GM21717 (cell line): Measurements from ENCODE around the gene SNAP47.
"Not testable (repeated sequence)": the region's sequence is repeated elsewhere in the genome, so short reads cannot be mapped to it uniquely, and the experiment has no call there.

Experiments
- ATAC-seq: cut with Tn5 transposase; IDR thresholded peaks from one replicate; pipeline ENCODE4 v1.9.1; 2021; ENCODE audit warnings: mild to moderate bottlenecking, moderate library complexity; ENCODE audit not compliant: unreplicated experiment

SNAP47 gene, protein sequence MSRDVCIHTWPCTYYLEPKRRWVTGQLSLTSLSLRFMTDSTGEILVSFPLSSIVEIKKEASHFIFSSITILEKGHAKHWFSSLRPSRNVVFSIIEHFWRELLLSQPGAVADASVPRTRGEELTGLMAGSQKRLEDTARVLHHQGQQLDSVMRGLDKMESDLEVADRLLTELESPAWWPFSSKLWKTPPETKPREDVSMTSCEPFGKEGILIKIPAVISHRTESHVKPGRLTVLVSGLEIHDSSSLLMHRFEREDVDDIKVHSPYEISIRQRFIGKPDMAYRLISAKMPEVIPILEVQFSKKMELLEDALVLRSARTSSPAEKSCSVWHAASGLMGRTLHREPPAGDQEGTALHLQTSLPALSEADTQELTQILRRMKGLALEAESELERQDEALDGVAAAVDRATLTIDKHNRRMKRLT

DNA sequence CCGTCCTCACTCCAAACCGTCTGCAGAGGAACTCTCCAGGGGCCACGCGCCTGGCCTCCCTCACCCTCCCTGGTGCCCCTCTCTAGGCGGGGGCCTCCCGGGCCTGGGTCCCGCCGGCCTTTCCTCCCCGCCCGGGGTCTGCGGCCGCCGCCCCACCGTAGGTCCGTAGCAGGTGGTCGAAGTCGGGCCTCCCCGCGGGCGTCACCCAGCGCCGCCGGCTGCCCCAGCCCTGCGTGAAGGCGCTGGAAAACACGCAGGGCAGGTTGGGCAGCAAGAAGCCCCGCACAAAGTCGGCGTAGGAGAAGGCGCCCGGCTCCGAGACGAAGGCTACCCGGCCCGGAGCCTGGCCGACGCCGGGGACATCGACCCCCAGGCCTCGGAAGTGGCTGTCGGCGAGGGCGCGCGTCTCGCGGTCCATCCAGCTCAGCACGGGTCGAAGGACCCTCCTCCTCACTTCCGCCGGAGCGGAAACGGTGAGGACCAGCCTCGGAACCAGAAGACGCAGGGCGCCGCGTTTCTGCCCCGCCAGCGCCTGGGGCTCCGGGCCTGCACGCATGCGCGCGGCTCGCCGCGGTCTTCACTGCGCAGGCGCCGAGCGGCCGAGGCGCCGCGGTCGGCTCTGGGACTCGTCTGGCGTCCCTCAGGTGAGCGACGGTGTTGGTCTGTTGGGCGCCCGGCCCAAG is at the start of gene SNAP47, which contains the start of gene JMJD4:
TSS of gene SNAP47 (plus strand) at position 580 of the 683 bp plus-strand sequence. CDS start 12,302 bp downstream, outside the sequence.
TSS of gene JMJD4 (minus strand) at position 447 of the 683 bp plus-strand sequence. CDS start at position 418, 29 bp downstream.
- ATAC-seq: peak; percentile 92

DNA sequence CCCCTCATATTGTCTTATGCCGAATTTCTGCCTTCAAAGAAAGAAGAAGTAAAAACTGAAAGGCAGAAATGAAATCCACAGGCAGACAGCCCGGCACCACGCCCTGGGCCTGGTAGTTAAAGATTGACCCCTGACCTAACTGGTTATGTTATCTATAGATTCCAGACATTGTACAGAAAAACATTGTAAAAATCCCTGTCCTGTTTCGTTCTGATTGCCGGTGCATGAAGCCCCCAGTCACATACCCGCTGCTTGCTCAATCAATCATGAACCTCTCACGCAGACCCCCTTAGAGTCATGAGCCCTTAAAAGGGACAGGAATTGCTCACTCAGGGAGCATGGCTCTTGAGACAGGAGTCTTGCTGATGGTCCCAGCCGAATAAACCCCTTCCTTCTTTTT is 49.4 kb upstream of the SNAP47 start:
- no peak for ATAC-seq

GRCh38 chr1:227697321-227697864 is 37.8 kb upstream of the SNAP47 start:
- ATAC-seq: no peak

DNA sequence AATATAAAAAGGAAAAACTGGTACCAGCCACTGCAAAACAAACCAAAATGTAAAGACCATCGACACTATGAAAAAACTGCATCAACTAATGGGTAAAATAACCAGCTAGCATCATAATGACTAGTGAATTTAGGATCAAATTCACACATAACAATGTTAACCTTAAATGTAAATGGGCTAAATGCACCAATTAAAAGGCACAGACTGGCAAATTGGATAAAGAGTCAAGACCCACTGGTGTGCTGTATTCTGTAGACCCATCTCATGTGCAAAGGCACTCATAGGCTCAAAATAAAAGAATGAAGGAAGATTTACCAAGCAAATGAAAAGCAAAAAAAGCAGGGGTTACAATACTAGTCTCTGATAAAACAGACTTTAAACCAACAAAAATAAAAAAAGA is 33.6 kb upstream of the SNAP47 start:
- not testable (repeated sequence) for ATAC-seq

DNA sequence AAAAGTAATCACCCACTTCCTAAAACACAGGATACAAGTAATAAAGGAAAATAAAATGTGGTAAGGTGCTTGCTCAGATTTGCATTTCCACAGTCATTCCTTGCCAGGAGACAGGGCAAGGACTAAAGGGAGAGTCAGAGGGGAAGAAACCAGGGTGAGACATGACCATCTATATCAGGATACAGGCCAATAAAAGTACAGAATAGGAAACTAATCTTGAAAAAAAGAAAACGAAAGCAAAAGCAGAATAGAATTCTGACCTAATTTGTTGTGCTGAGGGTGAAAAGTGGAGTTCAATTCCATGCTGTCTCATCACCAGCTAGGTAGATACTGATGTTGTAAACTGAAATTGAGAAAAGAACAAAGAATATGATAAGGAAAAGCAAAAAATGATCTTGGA is 27.4 kb upstream of the SNAP47 start:
- no peak for ATAC-seq

GRCh38 chr1:227709451-227709850 is 25.8 kb upstream of the SNAP47 start:
- ATAC-seq: no peak

GRCh38 chr1:227710474-227710873 is 24.8 kb upstream of the SNAP47 start:
- ATAC-seq: not testable (repeated sequence)

DNA sequence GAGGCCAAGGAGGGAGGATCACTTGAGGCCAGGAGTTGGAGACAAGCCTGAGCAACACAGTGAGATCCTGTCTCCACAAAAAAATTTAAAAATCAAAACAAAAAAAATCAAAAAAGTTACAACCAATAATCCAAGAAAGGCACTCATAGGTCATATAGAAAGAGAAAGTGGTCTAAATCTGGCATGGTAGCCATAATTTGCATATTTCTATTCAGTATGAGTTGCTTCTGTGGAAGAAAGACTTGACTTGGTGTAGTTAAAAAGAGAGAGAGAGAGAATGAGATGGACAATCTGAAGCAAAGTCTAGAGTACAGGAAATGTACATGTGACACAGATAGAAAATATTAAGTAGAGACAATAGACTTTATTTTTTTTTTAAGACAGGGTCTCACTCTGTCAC is 22.6 kb upstream of the SNAP47 start:
- ATAC-seq: no peak

GRCh38 chr1:227718932-227719331 is 16.3 kb upstream of the SNAP47 start:
- ATAC-seq: no peak

- no peak for ATAC-seq
Observed at GRCh38 chr1:227723474-227723873, 11.8 kb upstream of the SNAP47 start.

DNA sequence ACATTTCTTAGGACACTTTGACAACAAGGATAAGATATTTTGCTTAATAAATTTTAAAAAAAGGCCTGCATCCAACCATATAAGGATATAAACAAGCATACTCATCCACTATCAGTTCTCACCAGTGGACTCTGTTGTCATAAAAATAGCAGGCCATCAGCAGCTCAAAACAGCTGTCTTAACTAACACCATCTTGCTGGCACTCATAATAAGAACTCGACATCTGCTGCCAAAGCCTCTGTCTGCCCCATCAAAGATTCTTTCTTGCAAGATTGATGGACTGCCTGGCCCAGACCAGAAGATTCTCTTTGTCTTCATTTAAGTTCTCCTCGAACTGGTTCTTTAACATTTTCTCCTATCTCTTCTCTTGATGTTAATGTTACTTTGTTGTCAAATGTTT is 10.2 kb upstream of the SNAP47 start:
- no peak for ATAC-seq

DNA sequence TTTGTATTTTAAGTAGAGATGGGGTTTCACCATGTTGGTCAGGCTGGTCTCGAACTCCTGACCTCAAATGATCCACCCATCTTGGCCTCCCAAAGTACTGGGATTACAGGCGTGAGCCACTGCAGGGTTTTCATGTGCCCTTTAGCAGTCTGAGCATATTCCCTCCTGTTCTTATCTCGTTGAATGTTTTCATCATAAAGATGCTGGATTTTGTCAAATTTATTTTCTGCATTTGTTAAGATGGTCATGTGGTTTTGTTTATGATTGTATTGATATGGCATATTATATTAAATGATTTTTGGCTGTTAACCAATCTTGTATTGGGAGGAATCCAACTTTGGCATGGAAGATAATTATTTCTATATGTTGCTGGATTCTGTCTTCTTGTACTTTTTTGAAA is 8.9 kb upstream of the SNAP47 start:
- ATAC-seq: no peak

DNA sequence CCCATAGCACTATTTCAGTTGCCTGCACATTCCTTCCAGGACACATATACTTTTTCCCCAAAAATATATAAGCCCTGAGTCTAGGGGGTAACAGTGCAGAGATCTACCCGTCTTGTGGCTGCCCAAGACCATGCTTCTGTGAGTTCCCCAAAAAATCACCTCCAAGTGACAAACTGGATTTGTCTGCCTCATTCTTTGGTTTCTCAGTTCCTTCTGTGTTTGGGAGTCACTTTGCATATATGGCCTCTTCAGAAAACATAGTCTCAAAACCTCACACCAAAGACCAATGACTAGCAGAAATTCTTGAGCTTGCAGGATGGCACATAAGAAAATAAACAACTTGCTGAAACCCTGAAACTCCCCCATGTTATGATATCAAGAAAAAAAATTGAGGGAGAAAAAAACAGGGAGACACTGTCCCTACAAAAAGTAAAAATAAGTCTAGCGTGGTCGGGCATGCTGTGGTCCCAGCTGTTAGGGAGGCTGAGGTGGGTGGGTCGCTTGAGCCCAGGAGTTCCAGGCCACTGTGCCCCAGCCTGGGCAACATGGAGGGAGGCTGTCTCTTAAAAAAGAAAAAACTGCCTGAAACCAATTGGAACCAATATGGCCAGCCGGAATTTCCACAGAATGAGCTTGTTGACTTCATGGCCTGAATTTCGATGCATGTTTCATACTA is 8.2 kb upstream of the SNAP47 start:
- ATAC-seq: no peak

DNA sequence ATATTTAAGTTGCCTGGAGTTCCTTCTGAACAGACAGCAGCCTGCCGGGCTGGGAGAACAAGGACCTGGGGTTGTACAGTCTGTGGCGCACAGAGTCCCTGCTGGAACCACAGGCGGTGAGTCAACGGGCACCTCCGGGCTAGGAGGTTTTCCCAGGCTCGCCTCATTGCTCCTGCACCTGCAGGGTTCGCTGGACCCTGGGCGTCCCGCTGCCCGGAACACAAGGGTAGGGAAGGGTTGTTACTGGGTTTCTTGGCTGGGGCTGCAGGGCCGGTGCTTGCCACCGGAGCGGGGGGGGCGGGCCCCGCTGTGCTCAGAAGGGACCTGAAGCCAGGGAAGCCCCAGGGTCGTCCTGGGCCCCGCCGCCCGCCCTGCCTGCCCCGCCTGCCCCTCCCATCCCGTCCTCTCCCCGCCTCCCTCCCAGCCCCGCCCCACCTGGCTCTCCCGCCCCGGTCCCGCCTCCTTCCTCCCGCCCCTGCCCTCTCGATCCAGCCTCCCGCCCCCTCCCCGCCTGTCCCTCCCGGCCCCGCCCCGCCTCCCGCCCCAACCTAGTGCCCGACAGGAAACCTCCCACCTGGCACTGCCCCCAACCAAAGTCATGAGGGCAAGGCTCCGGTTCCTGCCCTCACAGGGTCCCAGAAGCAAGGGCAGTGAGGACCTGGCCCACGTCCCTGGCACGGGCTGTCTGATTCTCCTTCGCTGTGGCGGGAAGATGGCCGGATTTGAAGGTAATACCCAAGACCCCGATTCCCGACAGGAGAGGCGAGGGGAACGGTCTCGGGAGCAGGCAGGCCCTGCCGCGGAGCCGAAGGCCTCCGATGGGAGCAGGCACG is 7.0 kb upstream of the SNAP47 start:
- no peak for ATAC-seq

- ATAC-seq: no peak
Observed at GRCh38 chr1:227728892-227729143, 6.4 kb upstream of the SNAP47 start.

DNA sequence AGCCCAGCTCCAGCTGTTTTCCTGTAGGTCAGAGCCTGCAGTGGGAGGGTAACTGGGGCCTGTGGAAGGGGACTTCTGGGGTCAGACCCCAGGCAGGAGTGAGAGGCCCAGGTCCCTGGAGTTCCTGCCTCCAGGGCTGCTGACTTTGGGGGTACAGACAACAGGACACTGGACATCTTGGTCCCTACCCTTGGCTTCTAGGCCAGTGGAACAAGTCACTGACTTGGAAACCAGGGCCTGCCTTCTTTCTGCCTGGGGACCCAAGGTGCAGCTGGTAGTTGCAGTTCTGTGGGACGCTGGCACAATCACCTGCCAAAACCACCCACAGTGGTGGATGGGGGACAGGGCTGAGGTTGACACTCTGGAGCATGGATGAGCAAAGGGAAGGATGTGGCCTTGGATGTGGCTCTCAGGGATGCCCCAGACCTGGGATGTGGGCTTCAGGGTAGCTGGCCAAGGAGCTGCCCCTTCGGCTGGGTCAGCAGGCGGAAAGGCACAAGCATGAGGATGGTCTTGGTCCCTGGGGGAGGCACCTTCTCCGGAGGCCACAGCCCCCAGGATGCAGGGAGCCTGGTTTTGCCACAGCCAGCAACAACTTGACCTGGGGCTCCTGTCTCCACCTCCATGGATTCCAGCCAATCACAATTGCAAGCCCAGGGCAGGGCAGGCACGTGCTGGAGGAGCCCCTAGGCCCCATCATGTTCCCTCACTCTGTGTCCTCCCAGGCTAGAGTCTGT is 5.9 kb upstream of the SNAP47 start:
- no peak for ATAC-seq

- ATAC-seq: no peak
Observed at GRCh38 chr1:227729881-227730629, 5.2 kb upstream of the SNAP47 start.

DNA sequence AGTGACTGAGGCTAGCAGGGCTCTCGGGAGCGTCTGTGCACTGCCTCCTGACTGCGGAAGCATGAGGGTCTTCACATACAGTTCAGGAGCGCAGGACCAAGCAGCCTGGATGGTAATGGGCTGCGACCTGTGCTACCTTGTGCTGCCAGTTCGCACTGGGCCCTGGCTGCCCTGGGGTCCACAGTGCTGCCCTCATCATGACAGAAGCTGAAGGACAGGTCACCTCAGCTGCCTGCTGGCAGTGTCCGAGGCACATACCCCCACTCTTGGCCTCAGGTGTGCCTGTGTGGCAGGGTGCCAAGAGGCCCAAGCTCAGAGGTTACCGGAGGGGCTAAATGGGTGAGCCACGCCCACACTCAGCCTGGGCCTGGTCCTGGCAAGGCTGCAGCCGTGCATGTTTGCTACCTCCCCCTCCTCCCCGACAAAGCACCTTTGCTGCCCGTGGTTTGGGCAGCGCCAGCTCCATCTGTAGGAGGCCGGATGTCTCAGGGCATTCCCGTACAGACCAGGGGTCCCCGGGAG is 4.5 kb upstream of the SNAP47 start:
- ATAC-seq: no peak

GRCh38 chr1:227731241-227731677 is 4.0 kb upstream of the SNAP47 start:
- ATAC-seq: no peak
